Activated CD4-positive, alpha-beta memory T cell treated with anti-CD3 and anti-CD28 coated beads, Interleukin-2, amount 10 ng/mL, durations not matched to agents 7 days and 5 days (primary cell): ENCODE results near the gene CPO. TPM values are rescaled to one million over a fixed set of nuclear protein-coding genes. Genes with fewer than 3 reads are reported as not detected.
"Not testable (repeated sequence)": the region's sequence is repeated elsewhere in the genome, so short reads cannot be mapped to it uniquely, and the experiment has no call there.

Source experiments
- CTCF ChIA-PET: fragments of 350-600 bp; sonication (Branson Sonifier 250); formaldehyde crosslinking; loops from one replicate; lab custom pipeline; 2021; ENCODE audit warnings: antibody characterized with exemption, inconsistent platforms; lab: Charles Lee
- POLR2A ChIA-PET: fragments of 350-600 bp; sonication (Branson Sonifier 250); formaldehyde crosslinking; loops from one replicate; lab custom pipeline; 2021; ENCODE audit warnings: antibody characterized with exemption; lab: Charles Lee
- DNase-seq: peaks from one replicate; pipeline ENCODE4 v3.0.0-alpha.2; 2020
- H3K27ac Mint-ChIP-seq: one replicate; pipeline ENCODE4 v1.8.0; 2021; ENCODE audit warnings: mild to moderate bottlenecking, mixed read lengths
- H3K27me3 Mint-ChIP-seq: one replicate; pipeline ENCODE4 v1.8.0; 2021; ENCODE audit warnings: mixed read lengths
- H3K36me3 Mint-ChIP-seq: one replicate; pipeline ENCODE4 v1.8.0; 2021; ENCODE audit warnings: low read depth, mixed read lengths
- H3K4me1 Mint-ChIP-seq: one replicate; pipeline ENCODE4 v1.8.0; 2021; ENCODE audit warnings: mixed read lengths
- H3K4me3 Mint-ChIP-seq: one replicate; pipeline ENCODE4 v1.8.0; 2021; ENCODE audit warnings: mild to moderate bottlenecking, mixed read lengths
- H3K9me3 Mint-ChIP-seq: one replicate; pipeline ENCODE4 v1.8.0; 2021; ENCODE audit warnings: mixed read lengths
- total RNA-seq, 2 experiments: library from RNA; stranded (reverse); gene quantifications; one replicate each; pipeline ENCODE4 v1.2.3, GENCODE V29; 2021

The CPO gene
- total RNA-seq, 2 experiments from 2014 or later: not detected

DNA sequence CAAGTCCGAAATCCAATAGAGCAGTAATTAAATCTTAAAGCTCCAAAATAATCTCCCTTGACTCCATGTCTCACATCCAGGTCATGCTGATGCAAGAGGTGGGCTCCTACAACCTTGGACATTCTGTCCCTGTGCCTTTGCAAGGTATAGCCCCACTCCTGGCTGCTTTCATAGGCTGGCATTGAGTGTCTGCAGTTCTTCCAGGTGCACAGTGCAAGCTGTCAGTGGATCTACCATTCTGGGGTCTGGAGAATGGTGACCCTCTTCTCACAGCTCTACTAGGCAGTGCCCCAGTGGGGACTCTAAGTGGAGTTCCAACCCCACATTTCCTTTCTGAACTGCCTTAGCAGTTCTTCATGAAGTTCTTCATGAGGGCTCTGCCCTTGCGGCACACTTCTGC, 14.1 kb downstream of the CPO start:
- H3K9me3 Mint-ChIP-seq: peaks cover 17% of the 10 kb centered on the region
- H3K27me3 Mint-ChIP-seq, DNase-seq, H3K27ac Mint-ChIP-seq, CTCF ChIA-PET, POLR2A ChIA-PET, H3K36me3 Mint-ChIP-seq, H3K4me3 Mint-ChIP-seq, H3K4me1 Mint-ChIP-seq: not testable (repeated sequence)

DNA sequence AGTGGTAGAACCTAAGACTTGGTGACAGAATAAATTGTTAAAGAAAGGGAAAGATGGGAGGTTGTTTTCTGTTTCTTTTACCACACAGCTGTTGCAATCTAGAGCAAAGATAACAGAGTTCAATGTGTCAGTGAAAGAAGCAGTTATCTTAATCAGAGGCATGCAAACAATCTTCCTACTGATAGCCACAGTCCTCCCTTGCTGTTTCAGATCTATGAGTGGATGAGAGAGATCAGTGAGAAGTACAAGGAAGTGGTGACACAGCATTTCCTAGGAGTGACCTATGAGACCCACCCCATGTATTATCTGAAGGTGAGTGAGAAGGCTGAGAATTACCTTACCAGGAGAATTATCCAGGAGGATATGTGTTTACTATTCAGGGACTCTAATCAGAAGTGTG, 15.9 kb downstream of the CPO start:
- no peaks in the 10 kb centered on the region for H3K27me3 Mint-ChIP-seq
- no peak overlapping the region for H3K27ac Mint-ChIP-seq
- H3K9me3 Mint-ChIP-seq: peaks cover 17% of the 10 kb centered on the region
- ChIA-PET CTCF (no interaction called here), POLR2A (no interaction called here)
- no peaks in the 10 kb centered on the region for H3K36me3 Mint-ChIP-seq
- H3K4me3 Mint-ChIP-seq: no peak overlapping the region
- DNase-seq: no peak
- H3K4me1 Mint-ChIP-seq: no peaks in the 10 kb centered on the region

DNA sequence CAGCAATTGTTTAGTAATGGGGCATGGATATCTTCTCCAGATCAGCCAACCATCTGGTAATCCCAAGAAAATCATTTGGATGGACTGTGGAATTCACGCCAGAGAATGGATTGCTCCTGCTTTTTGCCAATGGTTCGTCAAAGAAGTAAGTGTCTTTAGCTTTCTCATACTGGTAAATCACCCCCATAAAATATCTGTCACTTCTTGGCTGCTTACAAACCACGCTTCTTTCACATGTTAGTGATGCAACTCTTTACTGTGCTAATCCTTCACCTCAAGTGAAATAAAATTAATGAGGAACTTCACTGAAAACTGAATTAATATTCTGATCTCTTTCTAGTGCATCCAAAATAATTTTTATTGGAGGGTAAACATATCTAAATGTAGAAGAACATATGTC, 18.9 kb downstream of the CPO start:
- ChIA-PET CTCF (no interaction called here), POLR2A (no interaction called here)
- Mint-ChIP-seq H3K27me3 (no peaks in the 10 kb centered on the region), H3K4me3 (no peak overlapping the region), H3K9me3 (peaks cover 11% of the 10 kb centered on the region), H3K36me3 (no peaks in the 10 kb centered on the region), H3K4me1 (no peaks in the 10 kb centered on the region), H3K27ac (no peak overlapping the region)
- no peak for DNase-seq

DNA sequence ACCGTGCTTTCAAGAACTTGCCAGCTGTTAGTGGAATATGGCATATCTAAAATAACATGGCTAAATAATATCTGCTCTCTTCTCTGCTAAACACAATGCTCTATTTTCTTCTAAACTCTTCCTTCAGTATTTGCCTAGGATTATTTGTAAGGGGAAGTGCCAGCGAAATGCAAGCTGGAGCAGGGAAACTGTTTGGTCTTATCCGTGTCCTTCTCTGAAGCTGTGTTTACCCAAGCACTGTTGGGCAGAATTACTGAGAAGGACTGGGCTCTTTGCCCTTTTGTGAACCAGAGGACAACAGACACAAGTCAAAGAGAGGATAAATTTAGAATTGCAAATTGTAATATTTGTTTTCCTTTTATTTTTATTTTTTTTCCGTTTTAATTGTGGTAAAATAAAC, 23.6 kb downstream of the CPO start:
- Mint-ChIP-seq H3K27me3 (no peaks in the 10 kb centered on the region), H3K36me3 (no peaks in the 10 kb centered on the region), H3K9me3 (no peaks in the 10 kb centered on the region), H3K4me3 (no peak overlapping the region), H3K27ac (no peak overlapping the region), H3K4me1 (no peaks in the 10 kb centered on the region)
- ChIA-PET CTCF (no interaction called here), POLR2A (no interaction called here)
- no peak for DNase-seq

DNA sequence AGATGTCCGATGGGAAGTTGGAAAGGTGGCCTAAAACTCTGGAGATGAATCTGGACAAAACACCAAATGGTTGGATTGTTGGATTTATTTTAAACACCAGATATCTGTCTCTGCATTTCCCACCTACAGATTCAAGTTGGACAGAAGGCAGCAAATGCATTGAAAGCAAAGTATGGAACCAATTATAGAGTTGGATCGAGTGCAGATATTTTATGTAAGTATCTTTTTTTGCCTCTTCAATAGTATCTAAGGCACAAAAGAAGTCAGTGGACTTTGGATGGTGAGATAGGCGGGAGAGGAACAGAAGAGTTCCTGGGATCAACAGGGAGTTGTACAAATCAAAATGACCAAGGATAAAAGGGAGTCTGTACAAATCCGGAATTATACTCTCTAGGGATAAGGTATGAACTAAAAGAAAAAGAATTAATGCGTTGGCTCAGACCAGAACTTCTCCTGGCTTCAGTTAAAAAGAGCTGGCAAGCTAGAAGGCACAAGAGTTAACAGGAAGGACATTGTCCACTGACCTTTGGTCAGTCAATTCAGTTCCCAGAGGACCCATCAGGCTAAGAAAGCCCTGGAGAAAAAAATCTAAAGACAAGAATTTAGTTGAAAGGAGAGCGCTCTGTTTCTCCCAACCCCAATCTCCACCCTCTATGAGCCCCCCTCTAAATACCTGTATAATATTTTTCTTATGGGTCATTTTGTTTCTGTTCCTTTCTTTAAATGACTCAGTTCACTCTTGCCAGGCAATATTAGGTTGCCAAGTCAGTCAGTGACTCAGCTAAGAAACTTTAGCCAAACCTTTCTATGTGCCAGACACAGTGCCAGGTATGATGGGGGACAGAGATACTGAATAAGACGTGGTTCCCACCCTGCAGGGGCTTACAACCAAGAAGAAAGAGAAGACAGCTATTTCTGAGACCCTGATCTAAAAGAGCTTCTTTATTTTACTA, 29.1 kb downstream of the CPO start:
- POLR2A ChIA-PET: no interaction called here
- H3K27me3 Mint-ChIP-seq: peaks cover 8% of the 10 kb centered on the region
- CTCF ChIA-PET: no interaction called here

DNA sequence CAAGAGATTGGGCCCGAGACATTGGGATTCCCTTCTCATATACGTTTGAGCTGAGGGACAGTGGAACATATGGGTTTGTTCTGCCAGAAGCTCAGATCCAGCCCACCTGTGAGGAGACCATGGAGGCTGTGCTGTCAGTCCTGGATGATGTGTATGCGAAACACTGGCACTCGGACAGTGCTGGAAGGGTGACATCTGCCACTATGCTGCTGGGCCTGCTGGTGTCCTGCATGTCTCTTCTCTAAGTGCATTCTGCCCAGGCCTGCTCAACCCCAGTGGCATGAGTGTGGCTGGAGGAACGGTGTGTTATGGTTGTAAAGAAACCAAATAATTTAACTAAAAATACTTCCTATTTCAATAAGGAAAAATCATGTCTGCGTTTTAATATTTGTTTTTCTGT, 29.9 kb downstream of the CPO start:
- Mint-ChIP-seq H3K4me3 (no peak overlapping the region), H3K27me3 (peaks cover 10% of the 10 kb centered on the region), H3K36me3 (no peaks in the 10 kb centered on the region), H3K4me1 (no peaks in the 10 kb centered on the region), H3K9me3 (peaks cover 2% of the 10 kb centered on the region), H3K27ac (no peak overlapping the region)
- ChIA-PET CTCF (no interaction called here), POLR2A (no interaction called here)
- DNase-seq: no peak

More for the DNA sequence above, 29.1 kb downstream of the CPO start:
- Mint-ChIP-seq H3K36me3 (no peaks in the 10 kb centered on the region), H3K4me3 (no peak overlapping the region), H3K9me3 (no peaks in the 10 kb centered on the region), H3K27ac (no peak overlapping the region), H3K4me1 (no peaks in the 10 kb centered on the region)
- DNase-seq: no peak

DNA sequence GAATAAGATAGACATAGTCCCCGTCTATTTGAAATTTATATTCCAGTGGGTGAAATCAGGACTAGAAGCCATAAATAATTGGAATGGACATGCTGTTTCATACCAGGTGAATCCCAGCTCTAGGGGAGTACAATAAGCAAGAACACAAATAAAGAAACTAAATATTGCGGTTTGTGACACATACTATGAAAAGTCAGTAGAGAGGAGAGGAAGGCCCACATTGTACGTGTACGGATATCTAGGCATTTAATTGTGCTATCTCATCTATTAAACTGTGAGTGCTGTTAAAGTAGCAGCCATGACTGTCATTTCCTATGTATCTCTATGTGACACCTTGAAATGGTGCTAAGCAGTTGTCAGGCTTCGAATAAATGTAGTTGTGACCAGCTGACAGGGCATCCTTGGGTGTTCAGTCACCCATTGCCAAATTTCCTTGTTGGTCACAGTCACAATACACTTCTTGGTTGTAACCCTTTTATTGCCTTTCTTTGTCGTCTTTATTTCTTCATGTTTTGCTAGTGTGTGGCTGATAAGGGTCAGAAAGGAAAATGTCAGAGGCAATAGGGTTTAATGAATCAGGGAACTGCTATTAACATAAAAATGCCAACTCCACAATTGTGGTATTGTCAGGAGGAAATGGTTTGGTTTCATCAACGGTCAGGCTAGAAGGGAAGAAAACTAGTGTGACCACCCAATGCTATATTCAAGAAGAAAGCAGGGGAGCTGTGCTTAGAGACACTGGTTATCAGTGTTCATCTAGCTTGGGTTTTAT, 31.5 kb downstream of the CPO start:
- no peak for DNase-seq
- Mint-ChIP-seq H3K27me3 (peaks cover 17% of the 10 kb centered on the region), H3K9me3 (peaks cover 2% of the 10 kb centered on the region), H3K27ac (no peak overlapping the region), H3K36me3 (no peaks in the 10 kb centered on the region), H3K4me3 (no peak overlapping the region), H3K4me1 (no peaks in the 10 kb centered on the region)
- CTCF ChIA-PET: no interaction called here
- POLR2A ChIA-PET: no interaction called here

DNA sequence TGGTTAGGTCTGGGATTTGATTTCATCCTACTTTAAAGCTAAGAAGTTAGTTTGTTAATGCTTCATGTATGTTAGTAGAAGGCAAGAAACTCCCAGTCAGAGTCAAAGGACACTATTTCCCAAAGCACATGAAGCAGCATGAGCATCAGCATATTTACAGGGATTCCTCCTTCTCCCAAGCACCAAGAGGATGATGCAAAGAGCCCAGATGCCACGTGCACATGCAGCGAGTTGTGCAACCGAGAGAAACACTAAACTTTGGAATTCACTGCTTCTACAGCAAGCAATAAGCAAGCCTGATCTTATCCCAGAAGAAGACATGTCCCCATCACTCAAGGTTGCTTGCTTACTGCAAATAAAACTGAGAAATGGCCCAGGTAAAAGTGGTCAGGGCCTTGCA, 32.5 kb downstream of the CPO start:
- CTCF ChIA-PET: no interaction called here
- DNase-seq: no peak
- Mint-ChIP-seq H3K9me3 (peaks cover 2% of the 10 kb centered on the region), H3K4me1 (no peaks in the 10 kb centered on the region), H3K27ac (no peak overlapping the region), H3K27me3 (peaks cover 17% of the 10 kb centered on the region), H3K4me3 (no peak overlapping the region), H3K36me3 (no peaks in the 10 kb centered on the region)
- POLR2A ChIA-PET: no interaction called here

DNA sequence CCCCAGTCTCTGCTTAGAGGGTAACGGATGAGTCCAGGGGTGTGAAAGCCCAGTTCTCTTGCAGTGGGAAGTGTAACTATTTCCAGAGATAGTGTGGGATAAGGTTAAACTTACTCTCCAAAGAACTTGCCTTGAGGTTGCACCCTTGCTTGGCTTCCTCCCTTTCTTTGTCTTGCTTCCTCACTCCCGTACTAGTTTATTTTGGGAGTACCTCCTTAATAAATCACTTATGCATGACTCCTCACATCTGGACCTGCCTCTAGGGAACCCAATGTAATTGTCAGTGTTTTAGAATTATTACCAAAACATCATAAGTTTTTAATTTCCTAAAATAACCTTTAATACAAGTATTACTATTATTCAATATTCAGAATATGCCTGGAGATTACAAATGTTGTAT, 35.2 kb downstream of the CPO start:
- H3K4me3 Mint-ChIP-seq: no peak overlapping the region
- H3K27me3 Mint-ChIP-seq: peaks cover 27% of the 10 kb centered on the region
- no peak for DNase-seq
- H3K4me1 Mint-ChIP-seq: no peaks in the 10 kb centered on the region
- H3K36me3 Mint-ChIP-seq: no peaks in the 10 kb centered on the region
- H3K9me3 Mint-ChIP-seq: peaks cover 2% of the 10 kb centered on the region
- POLR2A ChIA-PET: no interaction called here
- H3K27ac Mint-ChIP-seq: no peak overlapping the region
- CTCF ChIA-PET: no interaction called here

DNA sequence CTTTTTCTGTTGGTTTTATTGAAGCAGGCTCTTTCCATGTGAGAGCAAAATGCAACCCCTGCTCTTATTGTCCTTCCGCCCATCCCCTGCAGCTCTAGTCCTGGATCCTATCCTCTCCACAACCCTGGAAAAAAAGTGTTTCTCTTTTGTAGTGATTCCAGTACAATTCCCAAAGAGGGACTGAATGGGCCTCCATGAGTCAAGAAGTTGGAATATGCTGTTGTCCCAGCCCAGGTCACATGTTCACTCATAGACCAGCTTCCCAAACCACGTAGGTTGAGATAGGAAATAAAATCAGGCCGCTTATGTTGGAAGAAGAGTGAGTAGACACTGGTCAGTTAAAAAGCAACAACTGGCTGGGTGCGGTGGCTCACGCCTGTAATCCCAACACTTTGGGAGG, 39.4 kb downstream of the CPO start:
- H3K4me3 Mint-ChIP-seq: no peak overlapping the region
- H3K27ac Mint-ChIP-seq: no peak overlapping the region
- no peak for DNase-seq
- peaks cover 2% of the 10 kb centered on the region for H3K9me3 Mint-ChIP-seq
- peaks cover 5% of the 10 kb centered on the region for H3K4me1 Mint-ChIP-seq
- H3K27me3 Mint-ChIP-seq: peaks cover 23% of the 10 kb centered on the region
- ChIA-PET CTCF (no interaction called here), POLR2A (interaction anchor here (1.1 kb wide), 1 partner anchor 8 kb away, joined by 3 read pairs; no protein-coding TSS in a partner anchor)
- no peaks in the 10 kb centered on the region for H3K36me3 Mint-ChIP-seq

DNA sequence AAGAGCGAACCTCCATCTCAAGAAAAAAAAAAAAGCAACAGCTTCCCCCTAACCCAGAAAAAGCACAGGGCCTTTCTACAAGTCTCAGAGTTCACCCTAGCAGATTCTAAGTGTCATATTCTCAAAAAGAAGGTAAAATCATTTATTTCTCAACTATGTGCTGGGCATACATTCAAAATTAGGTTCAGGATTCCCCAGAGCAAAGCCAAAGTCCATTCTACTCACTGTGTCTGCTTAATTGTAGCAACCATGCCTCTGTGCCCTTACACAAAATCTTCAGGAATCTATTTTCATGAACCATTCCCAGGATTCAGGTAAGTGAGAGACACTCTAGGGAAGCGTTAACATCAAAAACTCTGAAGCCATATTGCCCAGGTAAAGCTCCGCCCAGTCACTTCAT, 40.0 kb downstream of the CPO start:
- ChIA-PET POLR2A (interaction anchor here (1.1 kb wide), 1 partner anchor 8 kb away, joined by 3 read pairs; no protein-coding TSS in a partner anchor), CTCF (no interaction called here)
- H3K4me3 Mint-ChIP-seq: no peak overlapping the region
- H3K36me3 Mint-ChIP-seq: no peaks in the 10 kb centered on the region
- H3K9me3 Mint-ChIP-seq: no peaks in the 10 kb centered on the region
- H3K27ac Mint-ChIP-seq: no peak overlapping the region
- H3K27me3 Mint-ChIP-seq: peaks cover 20% of the 10 kb centered on the region
- DNase-seq: no peak
- H3K4me1 Mint-ChIP-seq: peaks cover 6% of the 10 kb centered on the region

DNA sequence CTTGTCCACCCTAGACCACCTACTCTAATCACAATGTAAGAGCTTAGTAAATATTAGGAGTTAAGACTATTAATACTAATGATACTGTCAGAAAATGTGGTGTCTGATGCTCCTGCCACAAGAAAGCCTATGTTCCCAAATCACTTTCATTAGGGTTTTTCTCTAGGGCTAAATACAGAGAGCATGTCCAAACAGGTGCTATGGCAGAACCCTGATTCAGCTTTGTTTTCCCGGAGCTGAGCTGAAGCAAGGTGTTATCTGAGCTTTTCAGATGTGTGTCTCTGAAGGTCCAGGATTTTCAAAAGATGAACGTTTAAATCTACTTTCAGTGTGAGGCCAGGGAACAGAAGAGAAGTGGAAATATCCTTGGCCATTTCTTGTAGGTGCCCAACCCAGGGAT, 40.6 kb downstream of the CPO start:
- no peak for DNase-seq
- no peaks in the 10 kb centered on the region for H3K36me3 Mint-ChIP-seq
- no peak overlapping the region for H3K4me3 Mint-ChIP-seq
- peaks cover 10% of the 10 kb centered on the region for H3K4me1 Mint-ChIP-seq
- H3K27ac Mint-ChIP-seq: no peak overlapping the region
- H3K27me3 Mint-ChIP-seq: peaks cover 20% of the 10 kb centered on the region
- ChIA-PET CTCF (interaction anchor here (1.0 kb wide), 1 partner anchor 496 kb away, joined by 3 read pairs; no protein-coding TSS in a partner anchor), POLR2A (no interaction called here)
- H3K9me3 Mint-ChIP-seq: no peaks in the 10 kb centered on the region

DNA sequence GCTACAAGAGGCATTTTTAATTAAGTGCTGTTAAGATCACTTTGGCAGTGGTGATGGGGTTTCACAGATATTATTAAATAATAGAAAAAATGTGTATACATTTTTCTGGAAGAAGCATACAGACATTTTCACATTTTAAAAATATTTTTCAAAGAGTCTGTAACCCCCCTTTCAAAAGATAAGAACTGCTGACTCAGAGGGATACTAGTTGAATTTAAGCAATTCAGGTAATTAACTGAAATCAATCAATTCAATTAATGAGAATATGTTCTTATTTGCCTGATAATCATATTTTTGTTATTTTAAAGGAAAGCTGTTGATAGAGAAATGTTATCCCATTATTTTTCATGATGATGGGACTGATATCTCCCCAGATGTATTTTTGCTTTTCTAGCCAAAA, 41.1 kb downstream of the CPO start:
- CTCF ChIA-PET: interaction anchor here (1.0 kb wide), 1 partner anchor 496 kb away, joined by 3 read pairs; no protein-coding TSS in a partner anchor
- Mint-ChIP-seq H3K9me3 (no peaks in the 10 kb centered on the region), H3K4me1 (peaks cover 10% of the 10 kb centered on the region), H3K27ac (no peak overlapping the region), H3K36me3 (no peaks in the 10 kb centered on the region), H3K4me3 (no peak overlapping the region), H3K27me3 (peaks cover 17% of the 10 kb centered on the region)
- POLR2A ChIA-PET: no interaction called here
- no peak for DNase-seq
